ENCODE measurements around the gene NPHP4. TPM values are rescaled to one million over a fixed set of nuclear protein-coding genes. Genes with fewer than 3 reads are reported as not detected.

NPHP4 gene
- total and polyA plus RNA-seq, 4 donors: 1.7 to 5.6 (median 3.5) TPM

DNA sequence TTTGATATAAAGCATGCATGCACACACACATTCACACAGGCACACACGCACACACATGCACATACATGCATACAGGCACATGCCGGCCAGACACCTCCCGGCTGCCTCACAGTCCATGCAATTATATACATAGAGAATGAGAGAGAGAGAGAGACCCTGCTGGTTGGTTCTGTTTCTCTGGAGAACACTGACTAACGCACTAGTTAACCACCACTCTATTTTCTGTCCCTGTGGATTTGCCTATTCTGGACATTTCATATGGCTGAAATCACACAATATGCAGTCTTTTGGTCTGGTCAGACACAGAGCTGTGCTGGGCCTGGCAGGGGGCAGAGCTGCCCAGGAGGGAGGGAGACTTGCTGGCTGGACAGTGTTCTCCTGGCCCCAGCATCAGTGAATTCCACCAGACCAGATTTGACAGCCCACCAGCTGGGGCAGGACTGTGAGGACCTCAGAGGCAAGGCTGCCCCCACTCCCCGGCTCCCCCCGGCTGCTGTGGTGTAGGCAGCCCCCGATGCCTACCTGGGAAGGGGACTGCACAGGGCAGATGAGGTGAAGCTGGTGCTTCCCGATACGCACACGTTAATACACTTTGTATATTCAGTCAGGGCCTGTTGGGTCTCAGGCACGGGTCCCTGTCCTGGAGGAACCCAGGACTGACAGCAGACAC is 152.2 kb downstream of the NPHP4 start (continued):
- TF ChIP-seq, protein P1, sequence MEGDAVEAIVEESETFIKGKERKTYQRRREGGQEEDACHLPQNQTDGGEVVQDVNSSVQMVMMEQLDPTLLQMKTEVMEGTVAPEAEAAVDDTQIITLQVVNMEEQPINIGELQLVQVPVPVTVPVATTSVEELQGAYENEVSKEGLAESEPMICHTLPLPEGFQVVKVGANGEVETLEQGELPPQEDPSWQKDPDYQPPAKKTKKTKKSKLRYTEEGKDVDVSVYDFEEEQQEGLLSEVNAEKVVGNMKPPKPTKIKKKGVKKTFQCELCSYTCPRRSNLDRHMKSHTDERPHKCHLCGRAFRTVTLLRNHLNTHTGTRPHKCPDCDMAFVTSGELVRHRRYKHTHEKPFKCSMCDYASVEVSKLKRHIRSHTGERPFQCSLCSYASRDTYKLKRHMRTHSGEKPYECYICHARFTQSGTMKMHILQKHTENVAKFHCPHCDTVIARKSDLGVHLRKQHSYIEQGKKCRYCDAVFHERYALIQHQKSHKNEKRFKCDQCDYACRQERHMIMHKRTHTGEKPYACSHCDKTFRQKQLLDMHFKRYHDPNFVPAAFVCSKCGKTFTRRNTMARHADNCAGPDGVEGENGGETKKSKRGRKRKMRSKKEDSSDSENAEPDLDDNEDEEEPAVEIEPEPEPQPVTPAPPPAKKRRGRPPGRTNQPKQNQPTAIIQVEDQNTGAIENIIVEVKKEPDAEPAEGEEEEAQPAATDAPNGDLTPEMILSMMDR (IDR thresholded peaks at IDR 0.05; ENCODE audit: low read depth, low read length, missing input control): no peak
- TF ChIP-seq YY1 (IDR thresholded peaks at IDR 0.05): no peak
- TF ChIP-seq NR2F2 (IDR thresholded peaks at IDR 0.05): no peak
- TF ChIP-seq, protein P2, sequence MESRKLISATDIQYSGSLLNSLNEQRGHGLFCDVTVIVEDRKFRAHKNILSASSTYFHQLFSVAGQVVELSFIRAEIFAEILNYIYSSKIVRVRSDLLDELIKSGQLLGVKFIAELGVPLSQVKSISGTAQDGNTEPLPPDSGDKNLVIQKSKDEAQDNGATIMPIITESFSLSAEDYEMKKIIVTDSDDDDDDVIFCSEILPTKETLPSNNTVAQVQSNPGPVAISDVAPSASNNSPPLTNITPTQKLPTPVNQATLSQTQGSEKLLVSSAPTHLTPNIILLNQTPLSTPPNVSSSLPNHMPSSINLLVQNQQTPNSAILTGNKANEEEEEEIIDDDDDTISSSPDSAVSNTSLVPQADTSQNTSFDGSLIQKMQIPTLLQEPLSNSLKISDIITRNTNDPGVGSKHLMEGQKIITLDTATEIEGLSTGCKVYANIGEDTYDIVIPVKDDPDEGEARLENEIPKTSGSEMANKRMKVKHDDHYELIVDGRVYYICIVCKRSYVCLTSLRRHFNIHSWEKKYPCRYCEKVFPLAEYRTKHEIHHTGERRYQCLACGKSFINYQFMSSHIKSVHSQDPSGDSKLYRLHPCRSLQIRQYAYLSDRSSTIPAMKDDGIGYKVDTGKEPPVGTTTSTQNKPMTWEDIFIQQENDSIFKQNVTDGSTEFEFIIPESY (IDR thresholded peaks at IDR 0.05): no peak
- TF ChIP-seq HNF4G (IDR thresholded peaks at IDR 0.05): no peak
- no peak for TF ChIP-seq FOXA1 (IDR thresholded peaks at IDR 0.05)

DNA sequence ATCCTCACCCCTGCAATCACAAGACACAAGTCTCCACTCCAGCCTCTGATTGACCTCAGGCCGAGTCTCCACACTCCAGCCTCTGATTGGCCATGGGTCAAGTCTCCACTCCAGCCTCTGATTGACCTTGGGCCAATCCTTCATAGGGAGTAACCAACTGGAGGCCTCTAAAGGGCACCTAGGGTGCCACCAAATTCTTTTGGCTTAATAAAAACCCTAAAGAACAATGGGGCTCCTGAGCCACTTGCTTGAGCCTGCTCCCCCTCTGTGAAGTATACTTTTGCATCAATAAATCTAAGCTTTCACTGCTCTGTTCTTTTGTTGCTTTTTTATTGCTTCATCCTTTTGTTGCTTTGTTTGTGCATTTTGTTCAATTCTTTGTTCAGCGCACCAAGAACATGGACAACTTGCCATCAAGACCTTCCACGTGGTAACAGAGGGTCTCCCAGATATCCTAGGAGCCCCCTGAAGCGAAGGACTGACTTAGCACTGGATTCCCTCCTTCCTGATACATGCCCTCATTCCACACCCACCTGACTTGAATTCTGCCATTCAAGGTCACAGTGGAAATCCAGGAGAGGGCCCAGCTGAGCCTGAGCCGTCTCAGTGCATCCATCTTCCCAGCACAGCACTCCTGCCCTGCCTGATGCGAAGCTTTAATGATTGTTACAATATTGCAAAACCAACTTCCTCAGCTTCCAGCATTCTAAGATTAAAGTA is 152.9 kb downstream of the NPHP4 start:
- WGBS: 72% methylated on average over 6 of the region's 6 CpGs
- H3K9ac ChIP-seq (ENCODE audit: low read depth in 1 of 2, low read length in 2 of 2): no peak overlapping the region
- no peak for DNase-seq (ENCODE audit: low spot score)
- no peaks in the 10 kb centered on the region for H3K36me3 ChIP-seq (ENCODE audit: control insufficient read depth in 4 of 4, insufficient read depth in 3 of 4, low read depth in 1 of 4, low read length in 3 of 4)
- TF ChIP-seq FOXA1 (IDR thresholded peaks at IDR 0.05): no peak
- TF ChIP-seq, protein P2 (IDR thresholded peaks at IDR 0.05): no peak
- TF ChIP-seq YY1 (IDR thresholded peaks at IDR 0.05): no peak
- TF ChIP-seq NR2F2 (IDR thresholded peaks at IDR 0.05): no peak
- no peak for TF ChIP-seq JUND (IDR thresholded peaks at IDR 0.05)
- no peak for TF ChIP-seq TAF1 (conservative IDR thresholded peaks at IDR 0.05)
- TF ChIP-seq, protein P1 (IDR thresholded peaks at IDR 0.05; ENCODE audit: low read depth, low read length, missing input control): no peak
- no peak overlapping the region for H3K27ac ChIP-seq (ENCODE audit: low read depth in 1 of 2, low read length in 2 of 2)
- peaks cover 0 to 3% (median 0%) of the 10 kb centered on the region in 4 donors for H3K27me3 ChIP-seq (ENCODE audit: control insufficient read depth in 4 of 4, insufficient read depth in 4 of 4, low read length in 3 of 4)
- no peak overlapping the region for H3K4me3 ChIP-seq (ENCODE audit: low read depth in 1 of 3, low read length in 3 of 3)
- H3K9me3 ChIP-seq (ENCODE audit: control insufficient read depth in 4 of 4, low read length in 3 of 4): no peaks in the 10 kb centered on the region
- no peaks in the 10 kb centered on the region for H3K4me1 ChIP-seq (ENCODE audit: control insufficient read depth in 4 of 4, insufficient read depth in 4 of 4, low read length in 3 of 4)

Measured in liver (tissue), 9 donors.